Suppressor macrophage (primary cell): Measurements from ENCODE around the gene STIMATE.

ENCODE experiments used
- DNase-seq, 4 experiments: peaks; one replicate each; pipeline ENCODE4 v3.0.0-alpha.2; 2020 to 2022

The STIMATE gene

DNA sequence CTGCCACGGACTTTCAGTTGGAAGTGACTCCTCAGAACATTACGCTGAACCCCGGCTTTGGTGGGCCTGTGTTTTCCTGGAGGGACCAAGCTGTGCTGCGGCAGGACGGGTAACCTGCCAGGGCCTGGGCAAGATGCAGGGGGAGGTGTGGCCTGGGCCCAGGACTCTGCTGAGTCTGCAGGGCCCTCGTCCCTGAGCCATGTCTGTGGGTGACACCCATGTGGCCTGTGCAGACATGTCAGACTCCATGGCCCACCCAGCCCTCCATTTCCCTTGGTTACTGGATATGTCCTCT is 107.7 kb downstream of the STIMATE start:
- no peak for DNase-seq

DNA sequence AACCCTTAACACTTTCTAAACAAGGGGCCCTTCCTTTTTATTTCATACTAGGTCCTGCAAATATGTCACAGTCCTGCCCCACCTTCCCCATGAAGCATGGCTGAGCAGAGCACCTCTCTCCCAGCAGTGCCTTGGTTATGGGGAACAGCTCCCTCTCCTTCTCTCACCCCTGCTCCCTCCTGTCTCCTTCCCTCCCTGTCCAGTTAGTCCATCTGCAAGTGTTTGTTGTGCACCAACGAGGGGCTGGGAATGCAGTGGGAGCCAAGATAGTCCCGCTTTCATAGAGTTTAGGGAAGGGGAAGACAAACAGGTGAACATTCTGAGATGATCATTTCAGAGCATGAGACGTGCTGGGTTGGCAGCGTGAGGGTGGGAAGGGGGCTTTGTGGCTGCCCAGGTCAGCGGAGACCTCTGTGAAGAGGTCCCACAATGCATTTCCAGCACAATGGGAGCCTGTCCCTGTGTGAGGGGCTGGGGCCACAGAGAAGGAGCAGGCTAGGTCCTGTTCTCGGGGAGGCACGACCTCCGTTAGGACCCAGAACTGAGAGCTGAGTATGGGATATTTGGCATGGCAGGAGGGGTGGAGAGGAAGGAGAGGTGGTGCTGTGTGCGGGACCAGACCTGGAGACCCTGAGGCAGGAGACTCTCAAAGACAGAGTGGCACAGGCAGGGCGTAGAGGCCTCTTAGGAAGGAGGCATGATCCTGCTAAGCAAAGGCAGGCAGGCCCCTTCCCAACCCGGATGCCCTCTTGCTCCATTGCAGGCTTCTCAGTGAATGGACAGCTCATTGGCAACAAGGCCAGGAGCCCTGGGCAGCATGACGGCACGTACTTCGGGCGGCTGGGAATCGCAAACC is 108.2 kb downstream of the STIMATE start:
- DNase-seq, result no peak

- DNase-seq, result no peak
These were observed 109.4 kb downstream of the STIMATE start for GRCh38 chr3:52787672-52788625.

GRCh38 chr3:52787246-52787645 is 110.1 kb downstream of the STIMATE start:
- no peak for DNase-seq
